NCI-H345 treated with DMSO at 0.1 percent for 48 hours (cell line): ENCODE measurements around the gene ASAP3.
"Not testable (repeated sequence)": the region's sequence is repeated elsewhere in the genome, so short reads cannot be mapped to it uniquely, and the experiment has no call there.

Experiments
- DNase-seq: peaks from one replicate; lab custom pipeline; 2025; ENCODE audit not compliant: unreplicated experiment; lab: John Stamatoyannopoulos, UW

ASAP3 gene

GRCh38 chr1:23515905-23516304 is 31.9 kb upstream of the ASAP3 start:
- no peak for DNase-seq

- no peak for DNase-seq
These were observed 30.2 kb upstream of the ASAP3 start for GRCh38 chr1:23514111-23514679.

GRCh38 chr1:23509896-23510295 is 25.9 kb upstream of the ASAP3 start:
- no peak for DNase-seq

GRCh38 chr1:23506376-23507107 is 22.6 kb upstream of the ASAP3 start:
- no peak for DNase-seq

GRCh38 chr1:23505851-23506250 is 21.9 kb upstream of the ASAP3 start:
- DNase-seq, result no peak

- DNase-seq, result not testable (repeated sequence)
These were observed 20.2 kb upstream of the ASAP3 start for GRCh38 chr1:23504156-23504555.

GRCh38 chr1:23502951-23503350 is 19.0 kb upstream of the ASAP3 start:
- no peak for DNase-seq

- DNase-seq, result no peak
These were observed 16.5 kb upstream of the ASAP3 start for GRCh38 chr1:23500466-23500865.

- no peak for DNase-seq
These were observed 13.9 kb upstream of the ASAP3 start for GRCh38 chr1:23497777-23498439.

- no peak for DNase-seq
These were observed 12.7 kb upstream of the ASAP3 start for GRCh38 chr1:23496490-23497181.

- not testable (repeated sequence) for DNase-seq
These were observed 10.9 kb upstream of the ASAP3 start for GRCh38 chr1:23494836-23495235.

- DNase-seq, result not testable (repeated sequence)
These were observed 8.8 kb upstream of the ASAP3 start for GRCh38 chr1:23492776-23493175.

- DNase-seq, result no peak
These were observed 8.2 kb upstream of the ASAP3 start for GRCh38 chr1:23492132-23492720.

- DNase-seq, result no peak
These were observed 5.9 kb upstream of the ASAP3 start for GRCh38 chr1:23489842-23490241.

- DNase-seq, result no peak
These were observed 988 bp upstream of the ASAP3 start for GRCh38 chr1:23485002-23485332.

GRCh38 chr1:23484253-23485001 is 448 bp upstream of the ASAP3 start:
- DNase-seq, result peak; percentile 73

- no peak for DNase-seq
These were observed 2.1 kb downstream of the ASAP3 start for GRCh38 chr1:23481904-23482303.

- no peak for DNase-seq
These were observed 2.9 kb downstream of the ASAP3 start for GRCh38 chr1:23481026-23481597.

- no peak for DNase-seq
These were observed 3.6 kb downstream of the ASAP3 start for GRCh38 chr1:23480187-23481025.

- no peak for DNase-seq
These were observed 4.4 kb downstream of the ASAP3 start for GRCh38 chr1:23479666-23479941.
